ENCODE data around the gene ICE2. TPM values are rescaled to one million over a fixed set of nuclear protein-coding genes. Genes with fewer than 3 reads are reported as not detected.

The ICE2 gene
- total RNA-seq, 1 donor from 2014 or later: 25.0 TPM

GRCh38 chr15:60518511-60518910 lies 39.6 kb upstream of the ICE2 start:
- Histone ChIP-seq H3K36me3 (peaks cover 0 to 9% of the 10 kb centered on the region in 2 donors), H3K27me3 (no peaks in the 10 kb centered on the region), H3K4me1 (peaks cover 23% of the 10 kb centered on the region), H3K9me3 (no peaks in the 10 kb centered on the region), H3K4me3 (no peak overlapping the region), H3K27ac (no peak overlapping the region)
- intact Hi-C loops (cut with DNase I): no loop called here
- no peak for DNase-seq (ENCODE audit: extremely low spot score in 2 of 2)
- TF ChIP-seq POLR2A (IDR thresholded peaks at IDR 0.05) (no peak), POLR2AphosphoS5 (IDR thresholded peaks at IDR 0.05; ENCODE audit: insufficient read depth in 1 of 2, low read depth in 1 of 2) (no peak)

DNA sequence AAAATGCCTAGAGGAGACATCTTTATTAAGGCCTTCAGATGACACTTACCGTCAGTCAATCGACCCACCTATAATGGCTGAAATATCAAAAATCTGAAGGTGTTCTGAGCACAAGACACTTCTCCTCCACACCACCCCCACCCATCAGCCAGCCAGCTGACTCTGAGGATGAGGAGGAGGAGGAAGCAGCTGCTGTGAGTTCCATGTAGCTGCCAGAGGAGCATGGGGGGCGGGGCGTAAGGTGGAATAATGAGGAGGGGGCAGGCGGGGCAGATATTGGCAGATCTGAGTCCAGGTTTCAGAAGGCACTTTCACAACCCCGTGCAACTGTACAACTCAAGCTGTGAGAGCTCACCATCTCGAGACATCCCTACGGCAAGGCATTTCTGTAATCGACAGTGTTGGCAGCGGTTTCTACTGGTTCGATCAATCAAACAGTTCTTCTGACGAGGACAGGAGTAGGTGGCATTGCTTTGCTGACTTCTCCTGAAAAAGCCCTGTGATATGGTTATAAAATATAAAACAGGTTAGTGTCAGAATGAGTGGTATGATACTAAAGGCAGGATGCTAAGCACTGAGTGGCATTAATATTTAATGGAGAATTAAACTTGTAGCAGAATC lies 35.4 kb upstream of the ICE2 start:
- Histone ChIP-seq H3K27me3 (no peaks in the 10 kb centered on the region), H3K9me3 (no peaks in the 10 kb centered on the region), H3K27ac (no peak overlapping the region), H3K4me1 (peaks cover 8% of the 10 kb centered on the region), H3K4me3 (no peak overlapping the region), H3K36me3 (peaks cover 0 to 32% of the 10 kb centered on the region in 2 donors)
- no peak for DNase-seq (ENCODE audit: extremely low spot score in 2 of 2)
- intact Hi-C loops (cut with DNase I): no loop called here
- TF ChIP-seq, protein P1, sequence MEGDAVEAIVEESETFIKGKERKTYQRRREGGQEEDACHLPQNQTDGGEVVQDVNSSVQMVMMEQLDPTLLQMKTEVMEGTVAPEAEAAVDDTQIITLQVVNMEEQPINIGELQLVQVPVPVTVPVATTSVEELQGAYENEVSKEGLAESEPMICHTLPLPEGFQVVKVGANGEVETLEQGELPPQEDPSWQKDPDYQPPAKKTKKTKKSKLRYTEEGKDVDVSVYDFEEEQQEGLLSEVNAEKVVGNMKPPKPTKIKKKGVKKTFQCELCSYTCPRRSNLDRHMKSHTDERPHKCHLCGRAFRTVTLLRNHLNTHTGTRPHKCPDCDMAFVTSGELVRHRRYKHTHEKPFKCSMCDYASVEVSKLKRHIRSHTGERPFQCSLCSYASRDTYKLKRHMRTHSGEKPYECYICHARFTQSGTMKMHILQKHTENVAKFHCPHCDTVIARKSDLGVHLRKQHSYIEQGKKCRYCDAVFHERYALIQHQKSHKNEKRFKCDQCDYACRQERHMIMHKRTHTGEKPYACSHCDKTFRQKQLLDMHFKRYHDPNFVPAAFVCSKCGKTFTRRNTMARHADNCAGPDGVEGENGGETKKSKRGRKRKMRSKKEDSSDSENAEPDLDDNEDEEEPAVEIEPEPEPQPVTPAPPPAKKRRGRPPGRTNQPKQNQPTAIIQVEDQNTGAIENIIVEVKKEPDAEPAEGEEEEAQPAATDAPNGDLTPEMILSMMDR (IDR thresholded peaks at IDR 0.05): no peak
- TF ChIP-seq POLR2A (IDR thresholded peaks at IDR 0.05): no peak
- no peak for TF ChIP-seq POLR2AphosphoS5 (IDR thresholded peaks at IDR 0.05; ENCODE audit: insufficient read depth in 1 of 2, low read depth in 1 of 2)

GRCh38 chr15:60513676-60514075 lies 34.7 kb upstream of the ICE2 start:
- intact Hi-C loops (cut with DNase I): no loop called here
- Histone ChIP-seq H3K36me3 (peaks cover 0 to 32% of the 10 kb centered on the region in 2 donors), H3K9me3 (no peaks in the 10 kb centered on the region)

GRCh38 chr15:60512937-60513336 lies 34.0 kb upstream of the ICE2 start:
- intact Hi-C loops (cut with DNase I): no loop called here
- no peaks in the 10 kb centered on the region for H3K27me3 ChIP-seq
- H3K27ac ChIP-seq: no peak overlapping the region
- no peaks in the 10 kb centered on the region for H3K4me1 ChIP-seq
- TF ChIP-seq, protein P1 (IDR thresholded peaks at IDR 0.05): no peak
- no peak for TF ChIP-seq POLR2A (IDR thresholded peaks at IDR 0.05)
- no peak for TF ChIP-seq POLR2AphosphoS5 (IDR thresholded peaks at IDR 0.05; ENCODE audit: insufficient read depth in 1 of 2, low read depth in 1 of 2)
- peaks cover 0 to 32% of the 10 kb centered on the region in 2 donors for H3K36me3 ChIP-seq
- H3K9me3 ChIP-seq: no peaks in the 10 kb centered on the region
- no peak overlapping the region for H3K4me3 ChIP-seq
- no peak for DNase-seq (ENCODE audit: extremely low spot score in 2 of 2)

More at GRCh38 chr15:60513676-60514075, 34.7 kb upstream of the ICE2 start:
- no peak overlapping the region for H3K4me3 ChIP-seq
- peaks cover 4% of the 10 kb centered on the region for H3K4me1 ChIP-seq
- no peak overlapping the region for H3K27ac ChIP-seq
- TF ChIP-seq POLR2AphosphoS5 (IDR thresholded peaks at IDR 0.05; ENCODE audit: insufficient read depth in 1 of 2, low read depth in 1 of 2) (no peak), POLR2A (IDR thresholded peaks at IDR 0.05) (no peak)
- TF ChIP-seq, protein P1 (IDR thresholded peaks at IDR 0.05): no peak
- DNase-seq (ENCODE audit: extremely low spot score in 2 of 2): no peak
- H3K27me3 ChIP-seq: no peaks in the 10 kb centered on the region

GRCh38 chr15:60511351-60512031 lies 32.5 kb upstream of the ICE2 start:
- H3K9me3 ChIP-seq: no peaks in the 10 kb centered on the region
- H3K27ac ChIP-seq: no peak overlapping the region
- no peaks in the 10 kb centered on the region for H3K4me1 ChIP-seq
- TF ChIP-seq POLR2A (IDR thresholded peaks at IDR 0.05): no peak
- peaks cover 0 to 32% of the 10 kb centered on the region in 2 donors for H3K36me3 ChIP-seq
- H3K4me3 ChIP-seq: no peak overlapping the region
- intact Hi-C loops (cut with DNase I): no loop called here
- no peaks in the 10 kb centered on the region for H3K27me3 ChIP-seq
- no peak for DNase-seq (ENCODE audit: extremely low spot score in 2 of 2)

DNA sequence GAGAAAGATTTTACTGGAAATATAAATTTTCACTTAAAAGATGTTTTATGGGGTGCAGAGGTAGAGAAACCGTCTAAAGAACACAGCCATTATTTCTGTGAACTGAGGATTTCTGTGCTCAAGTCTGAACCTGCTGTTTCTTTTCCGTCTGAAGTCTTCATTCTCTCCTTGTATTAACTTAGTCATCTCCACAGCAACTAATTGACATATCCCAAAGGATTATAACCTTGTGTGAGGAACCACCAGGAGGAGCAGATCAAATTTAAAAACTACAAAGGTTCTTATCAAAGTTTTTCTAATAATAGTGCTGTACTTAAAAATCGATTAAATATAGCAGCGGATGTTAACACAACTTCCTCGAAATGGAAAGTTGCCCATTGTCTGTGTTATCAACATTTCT lies 31.1 kb upstream of the ICE2 start:
- Histone ChIP-seq H3K27ac (no peak overlapping the region), H3K4me3 (no peak overlapping the region), H3K9me3 (no peaks in the 10 kb centered on the region), H3K4me1 (no peaks in the 10 kb centered on the region), H3K36me3 (peaks cover 0 to 32% of the 10 kb centered on the region in 2 donors), H3K27me3 (no peaks in the 10 kb centered on the region)
- intact Hi-C loops (cut with DNase I): no loop called here
- DNase-seq (ENCODE audit: extremely low spot score in 2 of 2): no peak
- no peak for TF ChIP-seq POLR2A (IDR thresholded peaks at IDR 0.05)
- TF ChIP-seq POLR2AphosphoS5 (IDR thresholded peaks at IDR 0.05; ENCODE audit: insufficient read depth in 1 of 2, low read depth in 1 of 2): no peak
- TF ChIP-seq, protein P1 (IDR thresholded peaks at IDR 0.05): no peak
